Neural crest cell (in vitro differentiated cells): ENCODE data around the gene FHL2. TPM values are rescaled to one million over a fixed set of nuclear protein-coding genes. Genes with fewer than 3 reads are reported as not detected.

Experiments
- DNase-seq: peaks from one replicate; pipeline ENCODE4 v3.0.0; 2021; ENCODE audit warnings: low read depth, mixed read lengths, low spot score
- H3K27ac Mint-ChIP-seq: one replicate; pipeline ENCODE4 v1.8.0; 2021; ENCODE audit warnings: mild to moderate bottlenecking, mixed read lengths; ENCODE audit not compliant: unreplicated experiment
- H3K27me3 Mint-ChIP-seq: 2 replicates; pipeline ENCODE4 v1.8.0; 2021; ENCODE audit warnings: low read depth, mild to moderate bottlenecking, mixed read lengths
- H3K36me3 Mint-ChIP-seq: 2 replicates; pipeline ENCODE4 v1.8.0; 2021; ENCODE audit warnings: low read depth, mild to moderate bottlenecking, mixed read lengths
- H3K4me1 Mint-ChIP-seq: 2 replicates; pipeline ENCODE4 v1.8.0; 2021; ENCODE audit warnings: mixed read lengths
- H3K4me3 Mint-ChIP-seq: one replicate; pipeline ENCODE4 v1.8.0; 2021; ENCODE audit warnings: mild to moderate bottlenecking, mixed read lengths
- H3K9me3 Mint-ChIP-seq: 2 replicates; pipeline ENCODE4 v1.8.0; 2021; ENCODE audit warnings: mixed read lengths
- CTCF ChIP-seq: fragments of 200-600 bp; sonication (generic); conservative IDR thresholded peaks from 2 replicates; pipeline ENCODE4 v1.5.0; 2021; ENCODE audit warnings: antibody characterized with exemption, mild to moderate bottlenecking
- total RNA-seq: library from RNA; stranded (reverse); gene quantifications from 2 replicates; pipeline ENCODE4 v1.2.1, GENCODE V29; 2021

Gene FHL2
- total RNA-seq, 1 donor from 2014 or later: 4.8 TPM

- H3K4me3 Mint-ChIP-seq: no peak overlapping the region
- no peak for DNase-seq
- H3K36me3 Mint-ChIP-seq: no peaks in the 10 kb centered on the region
- H3K27me3 Mint-ChIP-seq: no peaks in the 10 kb centered on the region
- no peak for TF ChIP-seq CTCF
- no peaks in the 10 kb centered on the region for H3K9me3 Mint-ChIP-seq
- no peak overlapping the region for H3K27ac Mint-ChIP-seq
- H3K4me1 Mint-ChIP-seq: peaks cover 3% of the 10 kb centered on the region
Measured at GRCh38 chr2:105315314-105315713, 83.5 kb downstream of the FHL2 start.

DNA sequence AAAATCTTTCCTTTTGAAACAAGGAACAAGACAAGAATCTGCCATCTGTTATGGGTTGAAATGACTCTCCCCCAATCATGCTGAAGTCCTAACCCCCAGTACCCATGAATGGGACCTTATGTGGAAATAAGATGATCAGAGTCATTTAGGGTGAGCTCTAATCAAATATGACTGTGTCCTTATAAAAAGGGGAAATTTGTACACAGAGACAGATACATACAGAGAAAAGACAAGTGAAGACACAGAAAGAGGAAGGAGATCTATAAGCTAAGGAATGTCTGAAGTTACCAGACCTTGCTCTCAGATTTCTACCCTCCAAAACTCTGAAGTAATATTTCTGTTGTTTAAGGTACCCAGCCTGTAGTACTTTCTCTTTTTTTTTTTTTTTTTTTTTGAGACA is 85.0 kb downstream of the FHL2 start:
- TF ChIP-seq CTCF: no peak
- no peak for DNase-seq
- Mint-ChIP-seq H3K4me3 (no peak overlapping the region), H3K36me3 (peaks cover under 1% of the 10 kb centered on the region), H3K4me1 (peaks cover 12% of the 10 kb centered on the region), H3K27me3 (no peaks in the 10 kb centered on the region), H3K27ac (no peak overlapping the region), H3K9me3 (no peaks in the 10 kb centered on the region)

Other genes starting within 250 kb of the FHL2 start
- gene GPR45, start 157.3 kb downstream of the FHL2 start, total RNA-seq: 0.30 TPM in 1 of 2 replicates, not detected in the other
- 19.6 and 23.8 TPM in 2 replicates for gene TGFBRAP1, start 69.3 kb downstream of the FHL2 start, total RNA-seq
- 19.9 and 20.0 TPM in 2 replicates for gene C2orf49, start 61.5 kb downstream of the FHL2 start, total RNA-seq